ENCODE measurements around the gene ITCH.

DNA sequence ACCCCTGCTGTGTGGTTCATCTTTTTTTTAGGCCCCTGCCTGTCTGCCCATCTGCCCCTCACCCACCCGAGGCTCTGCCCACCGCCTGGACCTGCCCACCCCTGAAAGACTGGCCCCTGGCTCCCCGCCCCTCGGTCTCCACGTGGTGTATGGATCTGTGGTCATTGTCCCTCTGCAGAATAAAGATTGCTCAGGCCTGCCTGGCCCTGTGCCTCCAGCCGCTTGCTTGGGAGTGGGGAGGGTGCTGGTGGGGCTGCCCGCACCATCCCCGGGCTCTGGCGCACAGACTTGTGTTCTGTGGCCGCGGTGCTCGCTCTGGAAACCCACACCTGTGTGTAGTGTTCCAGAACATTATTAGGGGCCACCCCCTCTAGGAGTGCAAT is 197.1 kb downstream of the ITCH start:
- TF ChIP-seq CTCF (conservative IDR thresholded peaks at IDR 0.05 in 1 of 2, IDR thresholded peaks at IDR 0.05 in 1 of 2; ENCODE audit: extremely low read depth in 1 of 2, insufficient read depth in 1 of 2, low read depth in 1 of 2, low read length in 2 of 2) (no peak), EZH2 (IDR thresholded peaks at IDR 0.05; ENCODE audit: borderline replicate concordance, low read length) (no peak)
